ENCODE measurements around the gene ATP11B.

ATP11B gene

GRCh38 chr3:182912474-182912873 lies 119.2 kb downstream of the ATP11B start:
- no peak for DNase-seq

GRCh38 chr3:182913889-182914288 lies 120.6 kb downstream of the ATP11B start:
- DNase-seq: no peak

- no peak for DNase-seq
Observed at GRCh38 chr3:182914341-182914740, 121.0 kb downstream of the ATP11B start.

GRCh38 chr3:182917134-182917533 lies 123.8 kb downstream of the ATP11B start:
- DNase-seq: no peak

GRCh38 chr3:182919866-182920357 lies 126.6 kb downstream of the ATP11B start:
- DNase-seq: no peak

- DNase-seq: no peak
Observed at GRCh38 chr3:182920515-182921084, 127.3 kb downstream of the ATP11B start.

- DNase-seq: no peak
Observed at GRCh38 chr3:182921665-182922355, 128.5 kb downstream of the ATP11B start.

GRCh38 chr3:182925330-182925943 lies 132.1 kb downstream of the ATP11B start:
- no peak for DNase-seq

- peak in 1 of 2 experiments; percentile 7 for DNase-seq
Observed at GRCh38 chr3:182925944-182926337, 132.6 kb downstream of the ATP11B start.

- DNase-seq: no peak
Observed at GRCh38 chr3:182935803-182936202, 142.5 kb downstream of the ATP11B start.

- DNase-seq: no peak
Observed at GRCh38 chr3:182936239-182936917, 143.1 kb downstream of the ATP11B start.

- DNase-seq: no peak
Observed at GRCh38 chr3:182936918-182937285, 143.6 kb downstream of the ATP11B start.

GRCh38 chr3:182937293-182938051 lies 144.2 kb downstream of the ATP11B start:
- DNase-seq: no peak

GRCh38 chr3:182940266-182940808 lies 147.0 kb downstream of the ATP11B start:
- no peak for DNase-seq

- DNase-seq: no peak
Observed at GRCh38 chr3:182941719-182942118, 148.4 kb downstream of the ATP11B start.

- DNase-seq: peak in 1 of 2 experiments; percentile 4
Observed at GRCh38 chr3:182947888-182948287, 154.6 kb downstream of the ATP11B start.

- no peak for DNase-seq
Observed at GRCh38 chr3:182948305-182948704, 155.0 kb downstream of the ATP11B start.

- no peak for DNase-seq
Observed at GRCh38 chr3:182949688-182950087, 156.4 kb downstream of the ATP11B start.

GRCh38 chr3:182954553-182955235 lies 161.4 kb downstream of the ATP11B start:
- peak; percentile 5 to 12 for DNase-seq

GRCh38 chr3:182957226-182957625 lies 163.9 kb downstream of the ATP11B start:
- no peak for DNase-seq

- no peak for DNase-seq
Observed at GRCh38 chr3:182957676-182958266, 164.5 kb downstream of the ATP11B start.

Measured in Kasumi-1 (cell line).